GM12878 (cell line): ENCODE results near the gene GRM7. TPM values are rescaled to one million over a fixed set of nuclear protein-coding genes. Genes with fewer than 3 reads are reported as not detected.

Experiments used
- ATAC-seq: fragments of 200-7000 bp; cut with Tn5 transposase; 3 replicates; pipeline ENCODE4 v1.9.1; 2020; ENCODE audit warnings: mild to moderate bottlenecking, moderate library complexity
- BruUV-seq: library from RNA; stranded (reverse); fragments of 400-500 nt; replicated peaks from 2 replicates; lab custom pipeline; 2021; lab: Mats Ljungman, UMichigan
- CTCF ChIA-PET: fragments of 300-600 bp; sonication (Branson Sonifier 250); formaldehyde crosslinking; extraction: SDS; loops from one replicate; lab custom pipeline; 2021; ENCODE audit warnings: inconsistent platforms; lab: Yijun Ruan, JAX
- POLR2A ChIA-PET: fragments of 350-600 bp; formaldehyde crosslinking; extraction: SDS; loops from one replicate; lab custom pipeline; 2021; ENCODE audit warnings: inconsistent platforms; lab: Charles Lee
- RAD21 ChIA-PET: fragments of 300-600 bp; sonication (Branson Sonifier 250); formaldehyde crosslinking; loops from one replicate; lab custom pipeline; 2023; ENCODE audit warnings: antibody characterized with exemption; ENCODE audit not compliant: unreplicated experiment; lab: Charles Lee
- SMC1A ChIA-PET: fragments of 300-600 bp; sonication (Branson Sonifier 250); formaldehyde crosslinking; loops from one replicate; lab custom pipeline; 2023; ENCODE audit not compliant: unreplicated experiment, uncharacterized antibody; lab: Charles Lee
- DNase-seq: peaks from one replicate; pipeline ENCODE4 v3.0.0-alpha.2; 2011; ENCODE audit warnings: low read depth, low spot score
- FAIRE-seq: peaks from 3 replicates; lab custom pipeline; 2011; peaks lifted over from hg19 to GRCh38; lab: Jason Lieb, UNC
- H2AFZ ChIP-seq: 2 replicates; pipeline ENCODE4 v1.6.0; 2011; ENCODE audit warnings: low read depth, low read length, control low read depth; ENCODE audit not compliant: control insufficient read depth
- H3K27ac ChIP-seq: 2 replicates; pipeline ENCODE4 v1.5.1; 2011; ENCODE audit warnings: control low read depth; ENCODE audit not compliant: control insufficient read depth, insufficient read depth
- H3K27me3 ChIP-seq, 2 experiments: replicated peaks in 1 of 2; 2 replicates each; pipeline versions ENCODE4 v1.6.0 to v1.6.1; 2011; ENCODE audit warnings: low read length in 1 of 2; ENCODE audit not compliant: control insufficient read depth in 2 of 2, insufficient read depth in 2 of 2
- H3K36me3 ChIP-seq, 2 experiments: 2 replicates each; pipeline ENCODE4 v1.5.1; 2011; ENCODE audit warnings: low read length in 1 of 2; ENCODE audit not compliant: control insufficient read depth in 2 of 2, insufficient read depth in 2 of 2
- H3K4me1 ChIP-seq: 2 replicates; pipeline ENCODE4 v1.6.1; 2011; ENCODE audit warnings: mild to moderate bottlenecking, low read length, moderate library complexity, mixed read lengths; ENCODE audit not compliant: control insufficient read depth, insufficient read depth
- H3K4me2 ChIP-seq: 2 replicates; pipeline ENCODE4 v1.6.0; 2011; ENCODE audit warnings: control low read depth; ENCODE audit not compliant: control insufficient read depth, insufficient read depth
- H3K4me3 ChIP-seq: fragments of 200-600 bp; sonication (generic); 2 replicates; pipeline ENCODE4 v1.5.1; 2016
- H3K79me2 ChIP-seq: 2 replicates; pipeline ENCODE4 v1.6.0; 2011; ENCODE audit warnings: low read length; ENCODE audit not compliant: control insufficient read depth, insufficient read depth
- H3K9ac ChIP-seq: 2 replicates; pipeline ENCODE4 v1.8.0; 2011; ENCODE audit warnings: low read length, control low read depth, mixed read lengths; ENCODE audit not compliant: control insufficient read depth, insufficient read depth
- H3K9me3 ChIP-seq: replicated peaks from 3 replicates; pipeline ENCODE4 v1.5.1; 2011; ENCODE audit warnings: mild to moderate bottlenecking, low read length; ENCODE audit not compliant: control insufficient read depth, insufficient read depth
- H4K20me1 ChIP-seq: 2 replicates; pipeline ENCODE4 v1.6.0; 2011; ENCODE audit not compliant: control insufficient read depth, insufficient read depth
- ATF7 ChIP-seq: fragments of 450-650 bp; IDR thresholded peaks from 2 replicates; pipeline ENCODE4 v1.6.1; 2016; ENCODE audit warnings: low read depth, mild to moderate bottlenecking
- CHD2 ChIP-seq: IDR thresholded peaks from 2 replicates; pipeline ENCODE4 v1.6.1; 2011; ENCODE audit warnings: low read depth, low read length, improper control_type of control experiment, borderline replicate concordance
- EP300 ChIP-seq, 2 experiments: fragments of 150-350 bp in 1 of 2; IDR thresholded peaks; 2 replicates each; pipeline ENCODE4 v1.6.1; 2011 to 2012; ENCODE audit warnings: low read depth in 2 of 2, low read length in 2 of 2, borderline replicate concordance in 1 of 2, improper control_type of control experiment in 1 of 2, inconsistent platforms in 1 of 2; ENCODE audit not compliant: control insufficient read depth in 1 of 2
- EZH2 ChIP-seq: IDR thresholded peaks from 2 replicates; pipeline ENCODE4 v1.6.1; 2012; ENCODE audit warnings: low read depth, mild to moderate bottlenecking, control low read depth, inconsistent platforms, low read length, borderline replicate concordance; ENCODE audit not compliant: control insufficient read depth
- KLF5 ChIP-seq: fragments of 450-650 bp; IDR thresholded peaks from 2 replicates; pipeline ENCODE4 v1.6.1; 2014; ENCODE audit warnings: mild to moderate bottlenecking; ENCODE audit not compliant: partially characterized antibody
- MTA3 ChIP-seq: IDR thresholded peaks from 2 replicates; pipeline ENCODE4 v1.6.1; 2012; ENCODE audit warnings: low read length, inconsistent platforms, borderline replicate concordance
- MXI1 ChIP-seq: fragments of 150-350 bp; IDR thresholded peaks from 2 replicates; pipeline ENCODE4 v1.6.1; 2011; ENCODE audit warnings: low read depth, mild to moderate bottlenecking, inconsistent platforms, low read length, improper control_type of control experiment
- RB1 ChIP-seq: fragments of 450-650 bp; formaldehyde crosslinking; IDR thresholded peaks from 2 replicates; pipeline ENCODE4 v1.6.1; 2017; ENCODE audit warnings: mild to moderate bottlenecking, borderline replicate concordance
- SP1 ChIP-seq: IDR thresholded peaks from one replicate; pipeline ENCODE4 v1.6.1; 2011; ENCODE audit warnings: low read depth, low read length
- in situ Hi-C: fragments of 300-500 bp; cut with MboI; formaldehyde crosslinking; loops from 9 replicates; pipeline ENCODE4 v1.14.3; 2018; ENCODE audit warnings: mixed read lengths
- intact Hi-C: fragments of 100-400 bp; cut with micrococcal nuclease; formaldehyde crosslinking; loops from one replicate; pipeline ENCODE4 v1.14.2; 2022; ENCODE audit not compliant: unreplicated experiment
- polyA plus RNA-seq, 11 experiments: library from polyadenylated mRNA; depleted of rRNA in 4 of 11; unstranded in 6 of 11; stranded (reverse) in 5 of 11; fragments of >200 nt; fragmentation: Nextera tagmentation in 4 of 11; fragmentation: Illumina TruSeq in 1 of 11; extraction: Ambion mirVana in 4 of 11; extraction: Trizol in 1 of 11; gene quantifications; 1 replicate in 1 of 11; 2 replicates in 10 of 11; pipeline versions ENCODE4 v1.2.1 to v1.2.3, GENCODE V29; 2011 to 2016; ENCODE audit warnings: inconsistent platforms in 2 of 11, missing spikeins in 2 of 11, low read depth in 1 of 11
- total RNA-seq, 4 experiments: library from RNA; depleted of rRNA in 3 of 4; stranded (reverse); fragments of >200 nt in 3 of 4; fragmentation: Illumina TruSeq in 1 of 4; extraction: Trizol in 1 of 4; gene quantifications; 2 replicates each; pipeline versions ENCODE4 v1.2.1 to v1.2.3, GENCODE V29; 2013 to 2021
- TF ChIP-seq, protein P1 (sequence below): fragments of 450-650 bp; formaldehyde crosslinking; IDR thresholded peaks from 2 replicates; pipeline ENCODE4 v1.4.0; 2020; ENCODE audit warnings: mild to moderate bottlenecking, moderate library complexity
- TF ChIP-seq, protein P2 (sequence below): fragments of 450-650 bp; IDR thresholded peaks from 2 replicates; pipeline ENCODE4 v1.6.1; 2017; ENCODE audit warnings: low read depth, mild to moderate bottlenecking, moderate library complexity
- TF ChIP-seq, protein P3 (sequence below): fragments of 450-650 bp; formaldehyde crosslinking; IDR thresholded peaks from 2 replicates; pipeline ENCODE4 v1.5.0; 2022; ENCODE audit warnings: mild to moderate bottlenecking, missing genetic modification characterization

GRM7 gene
- total and polyA plus RNA-seq, 10 of the 15 experiments (the other 5 are each of a cell fraction or from before 2014, with no cell fraction given): not detected

DNA sequence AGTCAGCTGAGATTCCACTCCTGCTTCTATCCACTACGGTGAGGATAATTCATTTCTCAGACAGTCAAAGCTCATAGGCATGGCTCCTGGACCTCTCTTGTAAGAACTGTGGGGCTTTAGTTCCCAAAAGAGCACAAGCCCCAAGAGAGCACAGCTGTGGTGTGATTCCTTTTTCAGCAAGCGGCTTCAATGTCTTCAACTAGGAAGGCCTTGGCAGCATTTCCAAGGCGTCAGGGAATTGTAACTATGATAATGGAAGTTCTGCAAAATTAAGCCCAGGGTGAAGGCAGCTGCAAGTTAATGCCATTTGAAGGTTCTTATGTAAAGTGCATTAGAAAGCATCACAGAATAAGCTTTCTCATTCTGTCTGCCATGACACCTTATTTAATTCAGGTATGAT is 657.1 kb downstream of the GRM7 start (continued):
- TF ChIP-seq, protein P1, sequence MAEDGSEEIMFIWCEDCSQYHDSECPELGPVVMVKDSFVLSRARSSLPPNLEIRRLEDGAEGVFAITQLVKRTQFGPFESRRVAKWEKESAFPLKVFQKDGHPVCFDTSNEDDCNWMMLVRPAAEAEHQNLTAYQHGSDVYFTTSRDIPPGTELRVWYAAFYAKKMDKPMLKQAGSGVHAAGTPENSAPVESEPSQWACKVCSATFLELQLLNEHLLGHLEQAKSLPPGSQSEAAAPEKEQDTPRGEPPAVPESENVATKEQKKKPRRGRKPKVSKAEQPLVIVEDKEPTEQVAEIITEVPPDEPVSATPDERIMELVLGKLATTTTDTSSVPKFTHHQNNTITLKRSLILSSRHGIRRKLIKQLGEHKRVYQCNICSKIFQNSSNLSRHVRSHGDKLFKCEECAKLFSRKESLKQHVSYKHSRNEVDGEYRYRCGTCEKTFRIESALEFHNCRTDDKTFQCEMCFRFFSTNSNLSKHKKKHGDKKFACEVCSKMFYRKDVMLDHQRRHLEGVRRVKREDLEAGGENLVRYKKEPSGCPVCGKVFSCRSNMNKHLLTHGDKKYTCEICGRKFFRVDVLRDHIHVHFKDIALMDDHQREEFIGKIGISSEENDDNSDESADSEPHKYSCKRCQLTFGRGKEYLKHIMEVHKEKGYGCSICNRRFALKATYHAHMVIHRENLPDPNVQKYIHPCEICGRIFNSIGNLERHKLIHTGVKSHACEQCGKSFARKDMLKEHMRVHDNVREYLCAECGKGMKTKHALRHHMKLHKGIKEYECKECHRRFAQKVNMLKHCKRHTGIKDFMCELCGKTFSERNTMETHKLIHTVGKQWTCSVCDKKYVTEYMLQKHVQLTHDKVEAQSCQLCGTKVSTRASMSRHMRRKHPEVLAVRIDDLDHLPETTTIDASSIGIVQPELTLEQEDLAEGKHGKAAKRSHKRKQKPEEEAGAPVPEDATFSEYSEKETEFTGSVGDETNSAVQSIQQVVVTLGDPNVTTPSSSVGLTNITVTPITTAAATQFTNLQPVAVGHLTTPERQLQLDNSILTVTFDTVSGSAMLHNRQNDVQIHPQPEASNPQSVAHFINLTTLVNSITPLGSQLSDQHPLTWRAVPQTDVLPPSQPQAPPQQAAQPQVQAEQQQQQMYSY (CRISPR knock-in tag): no peak
- TF ChIP-seq MXI1 (no peak), KLF5 (no peak), EP300 (IDR thresholded peaks at IDR 0.05; ENCODE audit: borderline replicate concordance in 1 of 2, control insufficient read depth in 1 of 2, low read depth in 2 of 2, low read length in 2 of 2) (no peak)
- TF ChIP-seq, protein P2, sequence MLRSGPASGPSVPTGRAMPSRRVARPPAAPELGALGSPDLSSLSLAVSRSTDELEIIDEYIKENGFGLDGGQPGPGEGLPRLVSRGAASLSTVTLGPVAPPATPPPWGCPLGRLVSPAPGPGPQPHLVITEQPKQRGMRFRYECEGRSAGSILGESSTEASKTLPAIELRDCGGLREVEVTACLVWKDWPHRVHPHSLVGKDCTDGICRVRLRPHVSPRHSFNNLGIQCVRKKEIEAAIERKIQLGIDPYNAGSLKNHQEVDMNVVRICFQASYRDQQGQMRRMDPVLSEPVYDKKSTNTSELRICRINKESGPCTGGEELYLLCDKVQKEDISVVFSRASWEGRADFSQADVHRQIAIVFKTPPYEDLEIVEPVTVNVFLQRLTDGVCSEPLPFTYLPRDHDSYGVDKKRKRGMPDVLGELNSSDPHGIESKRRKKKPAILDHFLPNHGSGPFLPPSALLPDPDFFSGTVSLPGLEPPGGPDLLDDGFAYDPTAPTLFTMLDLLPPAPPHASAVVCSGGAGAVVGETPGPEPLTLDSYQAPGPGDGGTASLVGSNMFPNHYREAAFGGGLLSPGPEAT: no peak

DNA sequence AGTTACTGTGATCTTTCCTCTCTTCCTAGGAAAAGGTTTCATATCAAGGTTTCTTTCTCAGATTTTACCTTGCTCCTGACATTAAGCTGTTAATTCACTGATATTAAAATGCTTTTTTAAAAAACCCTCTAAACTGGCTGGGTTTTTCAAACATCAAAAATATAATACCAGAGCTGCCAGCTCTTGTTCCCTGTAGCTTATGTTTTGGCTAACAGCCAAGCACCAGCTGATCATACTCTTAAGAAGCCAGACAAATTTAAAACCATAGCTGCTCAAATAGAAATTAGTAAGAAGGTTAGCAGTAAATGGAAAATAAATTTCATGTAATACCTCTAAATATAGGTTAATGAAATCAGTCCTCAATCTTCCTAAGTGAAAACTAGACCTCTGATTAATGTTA is 657.5 kb downstream of the GRM7 start:
- FAIRE-seq: no peak
- Histone ChIP-seq H3K4me3 (no peak overlapping the region), H3K4me2 (no peak overlapping the region), H3K9me3 (no peaks in the 10 kb centered on the region), H3K36me3 (no peaks in the 10 kb centered on the region), H4K20me1 (no peaks in the 10 kb centered on the region), H3K4me1 (no peaks in the 10 kb centered on the region), H3K79me2 (no peaks in the 10 kb centered on the region), H2AFZ (no peak overlapping the region), H3K27ac (no peak overlapping the region), H3K27me3 (no peaks in the 10 kb centered on the region), H3K9ac (no peak overlapping the region)
- no TSS peak for BruUV-seq
- SMC1A ChIA-PET: interaction anchor here (0.8 to 2.3 kb wide), 7 partner anchors 9 to 312 kb away, joined by 3 to 6 read pairs (median 4); no protein-coding TSS in a partner anchor
- RAD21 ChIA-PET: no interaction called here
- intact Hi-C loops (no loop called here), in situ Hi-C loops (no loop called here)
- CTCF ChIA-PET: interaction anchor here (0.6 to 1.3 kb wide), 3 partner anchors 9 to 101 kb away, joined by 3 to 4 read pairs (median 4); no protein-coding TSS in a partner anchor
- no peak for ATAC-seq
- POLR2A ChIA-PET: no interaction called here
- DNase-seq: no peak
- no peak for TF ChIP-seq ATF7
- TF ChIP-seq, protein P3, sequence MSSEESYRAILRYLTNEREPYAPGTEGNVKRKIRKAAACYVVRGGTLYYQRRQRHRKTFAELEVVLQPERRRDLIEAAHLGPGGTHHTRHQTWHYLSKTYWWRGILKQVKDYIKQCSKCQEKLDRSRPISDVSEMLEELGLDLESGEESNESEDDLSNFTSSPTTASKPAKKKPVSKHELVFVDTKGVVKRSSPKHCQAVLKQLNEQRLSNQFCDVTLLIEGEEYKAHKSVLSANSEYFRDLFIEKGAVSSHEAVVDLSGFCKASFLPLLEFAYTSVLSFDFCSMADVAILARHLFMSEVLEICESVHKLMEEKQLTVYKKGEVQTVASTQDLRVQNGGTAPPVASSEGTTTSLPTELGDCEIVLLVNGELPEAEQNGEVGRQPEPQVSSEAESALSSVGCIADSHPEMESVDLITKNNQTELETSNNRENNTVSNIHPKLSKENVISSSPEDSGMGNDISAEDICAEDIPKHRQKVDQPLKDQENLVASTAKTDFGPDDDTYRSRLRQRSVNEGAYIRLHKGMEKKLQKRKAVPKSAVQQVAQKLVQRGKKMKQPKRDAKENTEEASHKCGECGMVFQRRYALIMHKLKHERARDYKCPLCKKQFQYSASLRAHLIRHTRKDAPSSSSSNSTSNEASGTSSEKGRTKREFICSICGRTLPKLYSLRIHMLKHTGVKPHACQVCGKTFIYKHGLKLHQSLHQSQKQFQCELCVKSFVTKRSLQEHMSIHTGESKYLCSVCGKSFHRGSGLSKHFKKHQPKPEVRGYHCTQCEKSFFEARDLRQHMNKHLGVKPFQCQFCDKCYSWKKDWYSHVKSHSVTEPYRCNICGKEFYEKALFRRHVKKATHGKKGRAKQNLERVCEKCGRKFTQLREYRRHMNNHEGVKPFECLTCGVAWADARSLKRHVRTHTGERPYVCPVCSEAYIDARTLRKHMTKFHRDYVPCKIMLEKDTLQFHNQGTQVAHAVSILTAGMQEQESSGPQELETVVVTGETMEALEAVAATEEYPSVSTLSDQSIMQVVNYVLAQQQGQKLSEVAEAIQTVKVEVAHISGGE (CRISPR knock-in tag): no peak
- no peak for TF ChIP-seq CHD2
- no peak for TF ChIP-seq RB1
- TF ChIP-seq EP300 (IDR thresholded peaks at IDR 0.05; ENCODE audit: borderline replicate concordance in 1 of 2, control insufficient read depth in 1 of 2, low read depth in 2 of 2, low read length in 2 of 2): no peak
- no peak for TF ChIP-seq EZH2
- TF ChIP-seq MTA3: no peak
- no peak for TF ChIP-seq SP1
